HG03139 (cell line): ENCODE results near the gene CHN2.

Experiments
- ATAC-seq: cut with Tn5 transposase; IDR thresholded peaks from one replicate; pipeline ENCODE4 v1.9.1; 2021; ENCODE audit not compliant: unreplicated experiment

Gene CHN2

GRCh38 chr7:29304756-29305155 lies 110.2 kb downstream of the CHN2 start:
- ATAC-seq = no peak

DNA sequence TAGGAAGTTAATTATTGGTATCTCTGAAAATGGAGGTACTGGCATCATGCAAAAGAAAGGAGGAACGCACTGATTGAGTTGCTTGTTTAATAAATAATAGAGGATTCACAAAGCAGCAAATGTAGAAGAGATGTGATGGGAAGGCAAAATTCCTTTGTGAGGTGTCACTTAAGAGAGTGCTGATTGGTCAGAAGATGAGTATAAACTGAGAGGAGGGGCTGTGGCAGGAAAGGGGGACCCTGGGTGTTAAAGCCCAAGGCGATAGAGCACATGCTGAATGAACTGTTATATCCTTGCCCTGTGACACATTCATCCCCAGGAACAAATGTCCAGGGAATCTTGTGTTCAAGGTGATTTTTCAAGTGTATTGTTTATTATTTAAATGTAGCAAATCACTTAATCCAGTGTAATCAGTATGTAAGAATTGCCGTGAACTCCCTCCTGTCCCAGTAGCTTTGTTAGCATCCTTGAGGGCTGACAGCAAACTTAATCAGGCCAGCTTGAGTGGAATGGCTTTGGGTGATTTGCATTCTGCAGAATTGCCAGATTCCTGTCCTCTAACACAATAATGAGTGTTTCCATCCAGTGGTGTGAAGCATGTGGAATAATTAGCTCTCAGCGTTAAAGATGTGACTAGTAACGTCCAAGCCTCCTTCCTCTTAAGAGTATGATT lies 111.9 kb downstream of the CHN2 start:
- no peak for ATAC-seq

- ATAC-seq = no peak
Observed at GRCh38 chr7:29308424-29308823, 113.8 kb downstream of the CHN2 start.

DNA sequence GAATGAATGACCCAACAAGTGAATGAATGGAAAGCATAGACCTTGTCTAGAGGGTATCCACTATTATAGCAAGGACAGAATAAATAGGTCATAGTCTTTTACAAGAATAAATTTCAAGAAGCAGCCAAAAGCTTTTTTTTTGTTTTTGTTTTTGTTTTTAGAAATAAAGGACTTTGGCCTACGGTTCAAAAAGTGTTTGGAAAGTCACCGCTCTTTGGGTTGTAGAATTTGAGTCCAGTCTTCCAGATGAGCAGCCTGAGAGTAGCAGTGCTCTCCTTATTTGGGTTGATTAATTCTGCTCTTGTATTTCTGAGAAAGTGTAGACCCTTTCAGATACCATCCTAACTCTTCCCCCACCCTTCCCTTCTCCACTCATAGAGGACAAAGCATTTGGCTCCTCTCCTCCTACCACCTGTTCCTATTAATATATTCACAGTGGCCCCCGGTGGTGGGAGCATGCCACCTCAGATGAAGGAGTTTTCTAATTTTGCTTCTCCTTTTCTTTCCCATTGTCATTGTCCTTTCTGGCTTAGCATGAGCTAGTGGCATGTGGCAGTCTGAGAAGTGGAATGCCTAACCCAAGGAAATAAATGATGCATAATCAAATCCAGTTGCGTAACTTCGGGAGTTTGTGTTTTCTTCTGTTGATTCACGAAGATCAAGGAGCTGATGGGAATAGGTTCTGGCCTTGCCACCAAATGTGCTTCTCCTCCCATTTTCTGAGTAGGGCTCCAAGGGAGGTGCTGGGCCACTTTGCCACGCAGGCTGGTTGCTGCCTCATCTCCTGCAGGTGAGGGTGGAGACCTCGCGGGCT lies 114.7 kb downstream of the CHN2 start:
- no peak for ATAC-seq

GRCh38 chr7:29310625-29311024 lies 116.0 kb downstream of the CHN2 start:
- no peak for ATAC-seq

DNA sequence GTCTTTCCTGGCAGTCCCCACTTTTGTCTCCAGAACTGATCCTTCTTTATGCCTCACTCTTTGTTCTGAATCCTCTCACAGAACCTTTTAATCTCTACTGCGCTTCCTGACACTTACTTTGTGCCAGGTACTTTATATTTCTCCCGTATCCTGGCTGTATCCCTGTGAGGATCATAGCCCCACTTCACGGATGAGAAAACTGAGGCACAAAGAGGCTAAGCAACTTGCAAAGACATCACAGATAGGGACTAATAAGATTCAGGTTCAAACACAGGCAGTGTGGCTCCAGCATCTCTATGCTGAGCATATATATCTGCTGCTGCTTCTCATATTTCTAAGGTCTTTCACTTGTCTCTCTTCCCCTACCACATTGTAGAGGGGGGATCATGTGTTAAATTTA lies 116.7 kb downstream of the CHN2 start:
- ATAC-seq = no peak

- ATAC-seq = no peak
Observed at GRCh38 chr7:29314148-29314547, 119.6 kb downstream of the CHN2 start.

DNA sequence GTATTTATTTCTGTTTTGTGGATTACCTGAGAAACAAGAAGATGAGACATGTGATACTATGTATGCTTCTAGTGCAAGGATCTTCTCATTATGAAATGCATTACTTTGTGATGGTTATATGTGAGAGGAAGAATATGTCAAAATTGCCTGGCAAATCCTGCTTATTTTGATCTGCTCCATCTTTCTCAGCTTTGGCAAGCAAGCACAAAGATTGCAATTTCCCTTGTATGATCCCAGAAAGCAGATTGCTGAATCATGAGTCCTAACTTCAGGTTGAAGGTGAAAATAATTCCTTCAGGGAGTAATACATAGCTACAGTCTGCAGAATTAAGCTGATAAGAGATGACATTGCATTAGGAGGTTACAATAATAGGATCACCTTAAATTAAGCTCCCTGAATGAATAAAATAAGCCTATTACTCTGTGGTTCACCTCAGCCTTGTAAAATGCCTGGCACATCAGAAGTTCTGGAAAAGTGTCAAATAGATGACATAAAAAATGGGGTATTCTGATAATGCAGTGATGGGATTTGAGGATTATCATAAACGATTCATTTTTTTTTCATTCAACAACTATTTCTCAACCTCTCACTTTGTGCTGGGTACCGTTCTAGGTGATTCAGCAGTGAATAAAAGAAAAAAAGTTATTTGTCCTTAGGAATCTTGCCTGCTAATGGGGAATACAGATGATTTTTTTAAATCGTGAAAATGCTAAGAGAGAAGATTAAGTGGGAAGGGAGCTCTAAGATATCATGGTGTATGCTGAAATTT lies 120.7 kb downstream of the CHN2 start:
- ATAC-seq = no peak

- no peak for ATAC-seq
Observed at GRCh38 chr7:29315892-29316270, 121.3 kb downstream of the CHN2 start.

DNA sequence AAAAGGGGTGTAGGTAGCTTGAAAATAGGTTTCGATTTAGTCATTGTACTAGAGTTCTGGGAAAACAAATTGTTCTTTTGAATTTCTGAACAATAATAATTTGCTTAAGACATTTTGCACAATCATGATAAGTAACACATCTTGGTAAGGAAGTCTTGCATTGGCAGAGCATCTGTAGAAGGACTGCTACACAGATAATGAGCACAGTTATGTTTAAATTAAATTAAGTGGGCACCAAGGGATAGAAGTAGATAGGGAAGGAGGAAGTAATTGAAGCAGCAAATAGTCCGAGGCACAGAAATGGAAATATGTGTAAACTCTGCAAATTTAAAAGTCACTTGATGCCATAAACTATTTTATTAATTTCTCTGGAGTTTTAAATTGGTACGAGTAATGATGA lies 122.4 kb downstream of the CHN2 start:
- ATAC-seq = no peak

DNA sequence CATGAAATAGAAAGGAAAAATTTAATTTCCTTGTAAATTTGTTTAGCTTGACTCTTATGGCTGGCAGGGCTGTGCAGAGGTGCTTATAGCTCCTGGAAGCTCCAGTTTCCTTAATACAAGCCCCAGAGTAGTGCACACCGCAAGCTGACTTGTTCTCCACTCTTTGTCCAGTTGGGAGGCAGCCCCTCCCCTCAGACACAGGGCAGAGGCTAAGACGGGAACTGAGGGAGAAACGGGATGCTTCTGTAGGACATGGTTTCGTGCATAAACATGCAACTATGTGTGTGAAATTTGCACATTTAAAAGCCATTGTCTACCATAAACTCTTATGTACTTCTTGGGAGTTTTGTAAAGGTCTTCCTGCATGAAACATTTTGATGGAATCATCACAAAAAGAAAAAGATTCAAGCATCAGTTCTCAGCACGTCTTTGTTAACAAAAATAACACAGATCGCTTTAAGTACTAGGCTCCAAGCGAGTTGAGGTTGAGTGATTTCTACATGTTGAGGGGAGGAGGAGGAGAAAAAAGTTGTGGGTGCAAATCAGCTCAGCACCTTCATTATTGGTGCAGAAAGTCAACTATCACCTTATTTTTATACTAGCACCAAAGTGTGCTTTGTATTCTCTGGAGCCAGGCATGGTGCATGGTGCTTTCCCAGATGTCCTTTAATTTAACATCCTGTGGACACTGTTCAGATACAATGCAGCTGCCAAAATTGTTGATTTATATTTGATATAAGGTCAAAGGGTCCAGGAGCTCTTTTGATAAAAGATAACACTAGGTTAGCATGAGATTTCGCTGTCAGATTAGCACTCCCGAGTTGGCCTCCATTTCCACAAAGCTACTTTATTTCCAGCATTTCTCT lies 124.5 kb downstream of the CHN2 start:
- ATAC-seq = no peak

- peak; percentile 71 for ATAC-seq
Observed at GRCh38 chr7:29319719-29320521, 125.3 kb downstream of the CHN2 start.

- no peak for ATAC-seq
Observed at GRCh38 chr7:29320577-29320976, 126.0 kb downstream of the CHN2 start.

- ATAC-seq = no peak
Observed at GRCh38 chr7:29322023-29322712, 127.6 kb downstream of the CHN2 start.

DNA sequence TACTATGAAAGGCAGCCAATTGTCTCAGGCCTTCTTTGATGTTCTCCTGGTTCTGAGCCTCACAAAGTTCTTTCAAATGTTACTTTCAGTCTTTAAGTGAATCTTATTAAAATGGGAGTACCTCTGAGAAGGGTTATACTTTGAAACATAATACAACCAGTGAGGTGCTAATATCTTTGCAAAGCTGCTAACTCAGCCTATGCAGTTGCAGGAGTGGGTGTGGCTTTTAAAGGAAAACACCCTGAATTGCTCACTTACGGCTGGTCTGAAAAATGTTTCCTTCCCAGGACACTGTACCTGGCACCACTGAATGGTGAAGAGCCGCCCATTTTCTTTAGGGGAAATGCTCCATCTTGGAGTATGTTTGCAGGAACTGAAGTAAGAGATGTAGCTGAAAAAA lies 130.9 kb downstream of the CHN2 start:
- ATAC-seq = no peak

DNA sequence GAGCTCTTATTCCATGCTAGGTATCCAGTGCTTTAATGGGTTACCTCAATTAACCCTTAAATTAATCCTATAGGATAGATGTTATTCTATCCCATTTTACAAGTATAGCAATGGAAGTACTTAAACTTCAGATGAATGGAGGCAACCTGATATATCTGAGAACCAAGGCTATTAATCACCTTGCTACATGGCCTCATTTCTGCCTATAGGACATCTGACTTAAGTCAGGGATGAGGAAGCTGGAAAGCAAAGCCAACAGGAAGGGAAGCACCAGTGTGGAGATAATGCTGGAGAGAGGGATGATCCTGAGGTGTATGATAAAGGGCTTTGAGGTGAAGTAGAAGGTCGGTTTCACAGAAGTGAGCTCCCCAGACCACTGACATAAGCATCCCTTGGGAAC lies 132.3 kb downstream of the CHN2 start:
- ATAC-seq = no peak

DNA sequence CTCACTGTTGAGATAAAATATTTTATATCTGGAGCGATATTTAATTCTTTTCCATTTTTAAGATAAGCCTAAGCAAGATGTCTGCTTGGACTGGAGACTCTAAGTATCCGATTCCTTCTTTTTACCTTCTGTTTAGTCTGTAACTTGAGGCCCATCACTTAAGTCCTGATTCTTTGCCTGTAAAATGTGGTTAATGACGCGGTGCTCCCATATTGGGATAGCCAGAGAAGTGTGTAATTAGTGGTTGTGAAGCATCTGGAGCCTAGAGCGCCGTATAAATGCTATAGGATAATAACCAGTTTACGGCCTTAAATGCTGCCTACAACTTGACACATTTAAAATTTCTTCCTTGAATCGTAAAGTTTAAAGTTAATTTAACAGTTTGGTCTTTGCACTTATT lies 132.9 kb downstream of the CHN2 start:
- ATAC-seq = no peak

GRCh38 chr7:29328045-29328444 lies 133.5 kb downstream of the CHN2 start:
- no peak for ATAC-seq

DNA sequence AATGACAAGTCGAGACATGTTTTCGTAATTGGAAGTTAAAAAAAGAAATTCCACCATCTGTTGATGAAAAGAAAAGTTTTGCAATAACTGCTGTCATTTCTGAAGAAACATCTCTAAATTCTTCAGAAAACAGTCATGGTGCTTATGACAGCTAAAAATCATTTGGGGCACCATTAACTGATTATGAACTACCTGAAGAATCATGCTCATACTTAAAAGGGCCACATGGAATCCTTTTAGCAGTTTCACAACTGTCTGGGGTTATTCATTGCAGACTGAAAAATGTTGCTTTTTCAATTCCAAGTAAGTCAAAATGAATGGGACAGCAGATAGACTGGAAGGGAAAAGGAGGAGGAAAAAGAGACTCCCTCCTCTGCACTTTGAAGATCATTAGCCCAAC lies 134.2 kb downstream of the CHN2 start:
- ATAC-seq = no peak

GRCh38 chr7:29329686-29330085 lies 135.1 kb downstream of the CHN2 start:
- no peak for ATAC-seq
